Panc1 (cell line): Measurements from ENCODE around the gene KIDINS220.

ENCODE experiments used
- POLR2AphosphoS5 ChIP-seq: IDR thresholded peaks from 2 replicates; pipeline ENCODE4 v1.6.1; 2012; ENCODE audit warnings: mild to moderate bottlenecking, low read depth, low read length, moderate library complexity
- SIN3A ChIP-seq: IDR thresholded peaks from 2 replicates; pipeline ENCODE4 v1.6.1; 2012; ENCODE audit warnings: low read depth, mild to moderate bottlenecking, low read length, moderate library complexity, borderline replicate concordance; ENCODE audit not compliant: insufficient read depth
- TCF7L2 ChIP-seq: IDR thresholded peaks from 2 replicates; pipeline ENCODE4 v1.6.1; 2011; ENCODE audit warnings: mild to moderate bottlenecking, low read depth, low read length, inconsistent platforms
- TF ChIP-seq, protein P1 (sequence below): fragments of 450-650 bp; IDR thresholded peaks from 2 replicates; pipeline ENCODE4 v1.5.1; 2017; ENCODE audit warnings: mild to moderate bottlenecking
- TF ChIP-seq, protein P2 (sequence below), 2 experiments: IDR thresholded peaks; 2 replicates each; pipeline ENCODE4 v1.6.1; 2011 to 2012; ENCODE audit warnings: low read depth in 2 of 2, control low read depth in 1 of 2, low read length in 1 of 2, mild to moderate bottlenecking in 1 of 2, moderate library complexity in 1 of 2; ENCODE audit not compliant: insufficient read depth in 1 of 2

DNA sequence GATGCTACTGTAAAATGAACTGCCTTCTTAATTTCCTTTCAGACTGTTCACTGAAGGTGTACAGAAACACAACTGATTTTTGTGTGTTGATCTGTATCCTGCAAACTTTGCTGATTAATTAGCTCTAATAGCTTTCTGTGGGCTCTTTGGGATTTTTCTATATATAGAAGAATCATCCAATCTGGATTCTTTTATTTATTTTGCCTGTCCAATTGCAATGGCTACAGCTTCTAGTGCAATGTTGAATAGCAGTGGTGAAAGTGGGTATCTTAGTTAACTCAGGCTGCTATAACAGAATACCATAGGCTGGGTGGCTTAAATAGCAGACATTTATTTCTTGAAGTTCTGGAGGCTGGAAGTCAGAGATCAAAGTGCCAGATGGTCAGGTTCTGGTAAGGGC lies 81.2 kb downstream of the KIDINS220 start:
- TF ChIP-seq, protein P1, sequence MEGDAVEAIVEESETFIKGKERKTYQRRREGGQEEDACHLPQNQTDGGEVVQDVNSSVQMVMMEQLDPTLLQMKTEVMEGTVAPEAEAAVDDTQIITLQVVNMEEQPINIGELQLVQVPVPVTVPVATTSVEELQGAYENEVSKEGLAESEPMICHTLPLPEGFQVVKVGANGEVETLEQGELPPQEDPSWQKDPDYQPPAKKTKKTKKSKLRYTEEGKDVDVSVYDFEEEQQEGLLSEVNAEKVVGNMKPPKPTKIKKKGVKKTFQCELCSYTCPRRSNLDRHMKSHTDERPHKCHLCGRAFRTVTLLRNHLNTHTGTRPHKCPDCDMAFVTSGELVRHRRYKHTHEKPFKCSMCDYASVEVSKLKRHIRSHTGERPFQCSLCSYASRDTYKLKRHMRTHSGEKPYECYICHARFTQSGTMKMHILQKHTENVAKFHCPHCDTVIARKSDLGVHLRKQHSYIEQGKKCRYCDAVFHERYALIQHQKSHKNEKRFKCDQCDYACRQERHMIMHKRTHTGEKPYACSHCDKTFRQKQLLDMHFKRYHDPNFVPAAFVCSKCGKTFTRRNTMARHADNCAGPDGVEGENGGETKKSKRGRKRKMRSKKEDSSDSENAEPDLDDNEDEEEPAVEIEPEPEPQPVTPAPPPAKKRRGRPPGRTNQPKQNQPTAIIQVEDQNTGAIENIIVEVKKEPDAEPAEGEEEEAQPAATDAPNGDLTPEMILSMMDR: no peak
- TF ChIP-seq, protein P2, sequence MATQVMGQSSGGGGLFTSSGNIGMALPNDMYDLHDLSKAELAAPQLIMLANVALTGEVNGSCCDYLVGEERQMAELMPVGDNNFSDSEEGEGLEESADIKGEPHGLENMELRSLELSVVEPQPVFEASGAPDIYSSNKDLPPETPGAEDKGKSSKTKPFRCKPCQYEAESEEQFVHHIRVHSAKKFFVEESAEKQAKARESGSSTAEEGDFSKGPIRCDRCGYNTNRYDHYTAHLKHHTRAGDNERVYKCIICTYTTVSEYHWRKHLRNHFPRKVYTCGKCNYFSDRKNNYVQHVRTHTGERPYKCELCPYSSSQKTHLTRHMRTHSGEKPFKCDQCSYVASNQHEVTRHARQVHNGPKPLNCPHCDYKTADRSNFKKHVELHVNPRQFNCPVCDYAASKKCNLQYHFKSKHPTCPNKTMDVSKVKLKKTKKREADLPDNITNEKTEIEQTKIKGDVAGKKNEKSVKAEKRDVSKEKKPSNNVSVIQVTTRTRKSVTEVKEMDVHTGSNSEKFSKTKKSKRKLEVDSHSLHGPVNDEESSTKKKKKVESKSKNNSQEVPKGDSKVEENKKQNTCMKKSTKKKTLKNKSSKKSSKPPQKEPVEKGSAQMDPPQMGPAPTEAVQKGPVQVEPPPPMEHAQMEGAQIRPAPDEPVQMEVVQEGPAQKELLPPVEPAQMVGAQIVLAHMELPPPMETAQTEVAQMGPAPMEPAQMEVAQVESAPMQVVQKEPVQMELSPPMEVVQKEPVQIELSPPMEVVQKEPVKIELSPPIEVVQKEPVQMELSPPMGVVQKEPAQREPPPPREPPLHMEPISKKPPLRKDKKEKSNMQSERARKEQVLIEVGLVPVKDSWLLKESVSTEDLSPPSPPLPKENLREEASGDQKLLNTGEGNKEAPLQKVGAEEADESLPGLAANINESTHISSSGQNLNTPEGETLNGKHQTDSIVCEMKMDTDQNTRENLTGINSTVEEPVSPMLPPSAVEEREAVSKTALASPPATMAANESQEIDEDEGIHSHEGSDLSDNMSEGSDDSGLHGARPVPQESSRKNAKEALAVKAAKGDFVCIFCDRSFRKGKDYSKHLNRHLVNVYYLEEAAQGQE (IDR thresholded peaks at IDR 0.05; ENCODE audit: insufficient read depth in 1 of 2, low read depth in 2 of 2, low read length in 1 of 2): no peak
- TF ChIP-seq POLR2AphosphoS5: no peak
- TF ChIP-seq SIN3A: no peak
- no peak for TF ChIP-seq TCF7L2
